ENCODE measurements around the gene SYNE2.
A peak's percentile ranks its signal among the peaks of the same experiment; 100 is the strongest.

Gene SYNE2

GRCh38 chr14:64190974-64191502 is 338.2 kb downstream of the SYNE2 start:
- TF ChIP-seq, protein P1, sequence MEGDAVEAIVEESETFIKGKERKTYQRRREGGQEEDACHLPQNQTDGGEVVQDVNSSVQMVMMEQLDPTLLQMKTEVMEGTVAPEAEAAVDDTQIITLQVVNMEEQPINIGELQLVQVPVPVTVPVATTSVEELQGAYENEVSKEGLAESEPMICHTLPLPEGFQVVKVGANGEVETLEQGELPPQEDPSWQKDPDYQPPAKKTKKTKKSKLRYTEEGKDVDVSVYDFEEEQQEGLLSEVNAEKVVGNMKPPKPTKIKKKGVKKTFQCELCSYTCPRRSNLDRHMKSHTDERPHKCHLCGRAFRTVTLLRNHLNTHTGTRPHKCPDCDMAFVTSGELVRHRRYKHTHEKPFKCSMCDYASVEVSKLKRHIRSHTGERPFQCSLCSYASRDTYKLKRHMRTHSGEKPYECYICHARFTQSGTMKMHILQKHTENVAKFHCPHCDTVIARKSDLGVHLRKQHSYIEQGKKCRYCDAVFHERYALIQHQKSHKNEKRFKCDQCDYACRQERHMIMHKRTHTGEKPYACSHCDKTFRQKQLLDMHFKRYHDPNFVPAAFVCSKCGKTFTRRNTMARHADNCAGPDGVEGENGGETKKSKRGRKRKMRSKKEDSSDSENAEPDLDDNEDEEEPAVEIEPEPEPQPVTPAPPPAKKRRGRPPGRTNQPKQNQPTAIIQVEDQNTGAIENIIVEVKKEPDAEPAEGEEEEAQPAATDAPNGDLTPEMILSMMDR (IDR thresholded peaks at IDR 0.05): no peak
- Histone ChIP-seq H3K4me3 (no peak overlapping the region), H3K27ac (no peak overlapping the region)
- no peak for DNase-seq (ENCODE audit: low spot score)

GRCh38 chr14:64191756-64192155 is 339.0 kb downstream of the SYNE2 start:
- TF ChIP-seq, protein P1 (IDR thresholded peaks at IDR 0.05): no peak
- H3K4me3 ChIP-seq: no peak overlapping the region
- no peak overlapping the region for H3K27ac ChIP-seq
- DNase-seq (ENCODE audit: low spot score): no peak

DNA sequence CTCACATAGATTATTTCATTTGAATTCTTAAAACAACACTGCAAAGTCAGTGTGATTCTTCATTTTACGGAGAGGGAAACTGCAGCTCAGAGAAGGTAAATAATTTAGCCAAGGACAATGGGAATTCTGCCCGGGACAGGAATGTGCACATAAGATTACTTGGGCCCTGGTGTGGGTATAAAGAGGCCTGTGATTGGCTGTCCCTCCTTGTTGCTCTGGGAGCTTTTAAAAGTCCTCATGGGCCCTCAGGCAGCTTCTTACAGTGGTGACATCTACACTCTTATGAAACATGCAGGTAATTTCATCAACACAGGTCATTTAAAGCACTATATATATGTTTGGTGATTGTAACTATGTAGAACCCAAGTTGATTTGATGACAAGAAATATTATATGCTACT is 341.0 kb downstream of the SYNE2 start:
- H3K27ac ChIP-seq: no peak overlapping the region
- TF ChIP-seq, protein P1 (IDR thresholded peaks at IDR 0.05): no peak
- DNase-seq (ENCODE audit: low spot score): no peak
- no peak overlapping the region for H3K4me3 ChIP-seq

- Histone ChIP-seq H3K27ac (no peak overlapping the region), H3K4me3 (no peak overlapping the region)
- DNase-seq (ENCODE audit: low spot score): no peak
- TF ChIP-seq, protein P1 (IDR thresholded peaks at IDR 0.05): no peak
Observed at GRCh38 chr14:64194404-64194803, 341.6 kb downstream of the SYNE2 start.

GRCh38 chr14:64195199-64195598 is 342.4 kb downstream of the SYNE2 start:
- H3K27ac ChIP-seq: no peak overlapping the region
- TF ChIP-seq, protein P1 (IDR thresholded peaks at IDR 0.05): no peak
- DNase-seq (ENCODE audit: low spot score): no peak
- H3K4me3 ChIP-seq: no peak overlapping the region

GRCh38 chr14:64196056-64196455 is 343.3 kb downstream of the SYNE2 start:
- TF ChIP-seq, protein P1 (IDR thresholded peaks at IDR 0.05): no peak
- H3K27ac ChIP-seq: no peak overlapping the region
- no peak for DNase-seq (ENCODE audit: low spot score)
- no peak overlapping the region for H3K4me3 ChIP-seq

GRCh38 chr14:64196814-64197411 is 344.1 kb downstream of the SYNE2 start:
- Histone ChIP-seq H3K4me3 (peak overlapping the region; percentile 62), H3K27ac (peak overlapping the region in 1 of 2 donors; percentile 23)
- no peak for DNase-seq (ENCODE audit: low spot score)
- TF ChIP-seq, protein P1 (IDR thresholded peaks at IDR 0.05): no peak

All from coronary artery (tissue), 2 donors.